ENCODE results near the gene TUBB2B.
"Not testable (repeated sequence)": the region's sequence is repeated elsewhere in the genome, so short reads cannot be mapped to it uniquely, and the experiment has no call there.

TUBB2B gene

DNA sequence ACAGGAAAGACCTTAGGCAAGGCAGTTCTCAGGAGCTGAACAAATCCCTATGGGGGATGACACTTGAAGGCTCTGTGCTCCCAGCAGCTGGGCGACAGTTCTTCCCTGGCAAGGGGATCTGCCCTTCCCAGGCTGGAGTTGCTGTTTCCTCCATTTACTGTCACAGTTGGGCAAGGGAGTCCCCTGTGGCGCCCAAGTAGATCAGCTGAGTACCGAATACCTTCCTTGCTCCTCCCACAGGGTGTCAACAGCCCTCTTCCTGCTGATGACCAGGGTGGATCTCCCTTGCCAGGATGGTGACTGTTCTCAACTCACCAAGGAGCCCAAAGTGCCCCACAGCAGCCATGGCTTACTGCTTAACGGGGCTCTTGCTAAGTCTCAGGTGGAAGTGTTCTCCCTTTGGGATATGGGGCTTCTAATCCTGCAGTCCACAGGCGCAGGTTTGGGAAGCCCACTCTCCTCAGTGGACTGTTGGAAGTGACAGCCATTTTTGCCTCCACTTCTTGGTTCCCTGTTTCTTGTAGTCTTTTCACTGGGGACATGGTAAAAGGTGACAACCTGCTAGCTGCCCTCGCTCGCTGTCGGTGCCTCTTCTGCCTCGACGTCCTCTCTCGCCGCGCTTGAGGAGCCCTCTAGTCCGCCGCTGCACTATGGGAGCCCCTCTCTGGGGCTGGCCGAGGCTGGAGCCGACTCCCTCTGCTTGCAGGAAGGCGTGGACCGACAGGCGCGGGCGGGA, 25.6 kb upstream of the TUBB2B start:
- no peak for TF ChIP-seq POLR2AphosphoS5 (IDR thresholded peaks at IDR 0.05; ENCODE audit: low read depth, low read length)
- TF ChIP-seq TAF1 (IDR thresholded peaks at IDR 0.05; ENCODE audit: borderline replicate concordance, low read depth, low read length) = no peak
- no peak for TF ChIP-seq POLR2A (IDR thresholded peaks at IDR 0.05; ENCODE audit: low read depth, low read length)
- DNase-seq (ENCODE audit: insufficient read length) (no peak), FAIRE-seq (no peak)

DNA sequence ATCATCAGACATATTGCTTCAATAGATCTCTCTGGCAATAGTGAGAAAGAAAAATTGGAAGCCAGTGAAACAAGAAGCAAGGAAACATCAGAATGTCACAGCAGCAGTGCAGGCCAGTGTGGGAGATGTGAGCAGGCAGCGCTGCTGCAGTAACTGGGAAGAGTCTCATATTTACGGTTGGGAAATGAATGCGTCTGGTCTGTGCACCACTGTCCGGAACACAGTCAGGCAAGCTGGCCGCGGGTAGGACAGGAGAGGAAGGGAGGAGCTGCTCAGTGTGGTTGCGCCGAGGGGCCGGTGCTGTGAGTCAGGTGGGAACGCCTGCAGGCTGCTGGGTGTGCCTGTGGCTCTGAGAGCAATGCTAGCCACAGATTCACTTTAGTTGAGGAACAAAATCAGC, 24.9 kb upstream of the TUBB2B start:
- FAIRE-seq = no peak
- TF ChIP-seq POLR2AphosphoS5 (IDR thresholded peaks at IDR 0.05; ENCODE audit: low read depth, low read length) (no peak), POLR2A (IDR thresholded peaks at IDR 0.05; ENCODE audit: low read depth, low read length) (no peak), TAF1 (IDR thresholded peaks at IDR 0.05; ENCODE audit: borderline replicate concordance, low read depth, low read length) (no peak)
- DNase-seq (ENCODE audit: insufficient read length) = no peak

DNA sequence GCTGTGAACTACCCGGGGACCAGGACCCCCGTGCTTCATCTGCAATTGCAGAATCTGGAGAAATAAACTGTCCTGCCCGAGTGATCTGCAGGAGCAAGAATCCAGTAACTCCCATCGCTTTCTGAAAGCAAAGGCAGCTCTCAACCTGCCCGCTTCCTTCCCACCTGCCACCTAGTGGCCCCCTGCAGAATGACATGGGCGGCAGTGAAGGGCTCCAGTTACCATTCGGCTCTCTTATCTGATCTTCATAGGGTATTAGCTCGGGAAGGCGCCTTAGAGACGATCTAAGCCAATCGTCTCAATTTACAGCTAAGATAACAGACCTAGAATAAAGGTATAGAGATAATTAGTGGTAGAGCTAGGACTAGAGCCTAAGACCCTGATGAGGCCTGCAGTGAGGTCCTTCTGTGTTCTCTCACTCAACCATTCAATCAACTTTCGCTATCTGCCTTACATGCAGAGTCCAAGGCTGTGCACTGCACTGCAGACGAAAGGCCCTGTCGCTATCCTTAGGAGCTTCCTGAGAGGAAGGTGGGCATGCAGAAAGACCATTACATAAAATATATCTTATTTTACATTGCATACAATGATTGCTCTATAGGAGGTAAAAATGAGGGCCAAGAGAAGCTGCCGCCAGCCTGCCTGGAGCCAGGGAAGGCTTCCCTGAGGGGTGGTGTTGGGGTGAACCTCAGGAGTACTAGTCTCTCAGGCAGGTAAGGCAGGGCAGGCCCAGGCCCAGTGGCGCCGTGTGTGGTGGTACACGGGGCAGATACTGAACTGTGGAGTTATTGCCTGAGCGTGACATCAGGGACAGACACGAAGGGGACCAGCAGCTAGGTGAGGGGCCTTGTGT, 24.2 kb upstream of the TUBB2B start:
- peak; percentile 86 for FAIRE-seq
- TF ChIP-seq TAF1 (IDR thresholded peaks at IDR 0.05; ENCODE audit: borderline replicate concordance, low read depth, low read length) (no peak), POLR2A (IDR thresholded peaks at IDR 0.05; ENCODE audit: low read depth, low read length) (no peak), POLR2AphosphoS5 (IDR thresholded peaks at IDR 0.05; ENCODE audit: low read depth, low read length) (no peak)
- DNase-seq (ENCODE audit: insufficient read length) = peak; percentile 83

DNA sequence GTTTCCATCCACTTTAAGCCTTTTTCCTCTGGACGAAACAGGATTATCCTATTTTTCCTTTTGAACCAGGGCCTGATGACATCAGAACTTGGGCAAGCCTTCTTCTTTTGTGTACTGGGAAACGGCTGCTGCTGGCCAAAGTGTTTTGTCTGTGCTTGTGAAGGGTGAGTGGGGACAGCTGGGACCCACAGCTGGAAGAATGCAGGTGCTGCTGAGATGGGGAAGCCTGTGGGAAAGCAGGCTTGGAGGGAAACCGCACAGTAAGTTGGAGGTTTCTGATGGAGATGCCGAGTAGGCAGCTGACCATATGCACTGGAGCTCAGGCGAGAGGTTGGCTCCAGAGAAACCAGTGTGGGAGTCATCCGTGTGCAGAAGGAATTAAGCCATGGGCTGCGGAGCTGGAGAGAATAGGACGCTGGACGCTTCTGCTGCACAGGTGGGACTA, 22.8 kb upstream of the TUBB2B start:
- TF ChIP-seq POLR2A (IDR thresholded peaks at IDR 0.05; ENCODE audit: low read depth, low read length) (no peak), POLR2AphosphoS5 (IDR thresholded peaks at IDR 0.05; ENCODE audit: low read depth, low read length) (no peak), TAF1 (IDR thresholded peaks at IDR 0.05; ENCODE audit: borderline replicate concordance, low read depth, low read length) (no peak)
- DNase-seq (ENCODE audit: insufficient read length) (no peak), FAIRE-seq (no peak)

DNA sequence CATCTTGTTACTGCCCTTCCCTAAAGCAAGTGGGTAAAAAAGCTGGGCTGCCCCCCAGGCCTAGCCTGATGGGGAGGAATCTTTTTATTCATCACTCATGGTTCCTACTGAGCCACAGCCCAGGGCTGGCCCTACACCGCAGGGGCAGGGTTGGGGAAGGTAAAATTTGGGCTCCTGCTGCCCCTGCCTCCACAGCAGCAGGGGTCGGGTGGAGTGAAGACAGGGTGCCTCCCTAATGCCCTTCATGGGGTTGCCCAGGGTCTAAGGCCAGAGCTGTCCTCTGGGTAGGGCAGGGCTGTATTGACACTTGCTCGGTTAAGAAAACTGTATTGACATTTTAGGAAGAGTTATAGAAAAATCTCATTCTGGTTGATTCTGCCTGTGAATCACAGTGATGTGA, 22.4 kb upstream of the TUBB2B start:
- TF ChIP-seq TAF1 (IDR thresholded peaks at IDR 0.05; ENCODE audit: borderline replicate concordance, low read depth, low read length) (no peak), POLR2AphosphoS5 (IDR thresholded peaks at IDR 0.05; ENCODE audit: low read depth, low read length) (no peak), POLR2A (IDR thresholded peaks at IDR 0.05; ENCODE audit: low read depth, low read length) (no peak)
- no peak for DNase-seq (ENCODE audit: insufficient read length)
- FAIRE-seq = no peak

DNA sequence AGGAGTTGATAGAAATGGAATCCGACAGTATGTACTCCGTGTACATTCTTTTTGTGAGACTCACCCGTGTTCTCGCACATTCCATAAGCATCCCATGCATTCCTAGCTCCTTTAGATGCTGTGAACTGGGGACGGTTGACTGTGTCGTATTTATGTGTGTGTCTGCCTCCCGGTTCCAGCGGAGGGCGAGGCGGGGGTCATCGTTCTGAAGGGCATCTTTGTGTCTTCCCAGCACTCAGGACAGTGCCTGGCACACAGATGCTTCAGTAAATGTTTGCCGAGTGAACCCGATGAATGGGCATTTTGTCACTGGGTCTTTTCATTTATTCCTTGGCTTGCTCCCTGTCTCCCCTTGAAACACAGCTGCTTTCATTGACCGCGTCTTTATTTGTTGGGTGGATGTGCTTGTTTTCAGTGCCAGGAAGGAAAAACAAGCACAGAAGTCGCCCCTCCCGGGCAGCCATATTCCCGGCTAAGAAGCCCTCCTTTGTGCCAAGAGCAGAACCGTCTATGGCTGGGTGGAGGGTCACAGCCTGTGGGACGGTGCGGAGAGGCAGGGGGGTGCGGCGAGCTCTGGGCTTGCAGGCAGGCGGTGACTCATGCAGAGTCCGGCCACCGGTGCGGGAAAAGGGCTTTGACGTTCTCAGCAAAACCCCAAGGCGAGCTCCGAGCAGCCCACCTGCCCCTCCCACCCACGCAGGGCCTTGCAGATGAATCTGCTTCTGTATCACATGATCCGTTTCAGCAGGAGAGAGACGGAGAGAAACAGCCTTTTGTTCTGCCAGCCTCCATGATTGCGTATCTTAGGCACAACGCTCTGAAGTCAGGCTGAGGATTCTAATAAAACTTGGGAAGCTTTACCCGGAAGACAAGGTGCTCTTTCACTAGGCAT, 20.0 kb upstream of the TUBB2B start:
- no peak for FAIRE-seq
- no peak for TF ChIP-seq TAF1 (IDR thresholded peaks at IDR 0.05; ENCODE audit: borderline replicate concordance, low read depth, low read length)
- TF ChIP-seq POLR2AphosphoS5 (IDR thresholded peaks at IDR 0.05; ENCODE audit: low read depth, low read length) = no peak
- no peak for TF ChIP-seq POLR2A (IDR thresholded peaks at IDR 0.05; ENCODE audit: low read depth, low read length)
- no peak for DNase-seq (ENCODE audit: insufficient read length)

DNA sequence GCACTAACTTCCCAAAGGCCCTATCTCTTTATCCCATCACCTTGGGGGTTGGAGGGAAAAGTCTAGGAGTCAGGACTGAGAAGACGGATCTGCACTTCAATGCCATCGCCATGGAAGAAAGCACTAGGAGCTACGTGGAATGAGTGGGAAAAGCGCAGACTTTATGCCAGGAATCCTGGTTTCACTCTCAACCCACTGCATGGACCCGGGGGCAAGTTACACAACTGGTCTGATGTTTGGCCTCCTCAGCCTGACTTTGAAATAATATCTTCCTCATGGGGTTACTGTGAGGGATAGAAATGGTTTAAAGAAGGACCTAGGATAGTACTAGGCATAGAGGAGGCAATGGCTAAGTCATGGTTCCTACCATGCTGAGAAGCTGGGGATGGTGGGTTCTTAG, 17.8 kb upstream of the TUBB2B start:
- DNase-seq (ENCODE audit: insufficient read length) (no peak), FAIRE-seq (no peak)
- TF ChIP-seq POLR2AphosphoS5 (IDR thresholded peaks at IDR 0.05; ENCODE audit: low read depth, low read length) (no peak), POLR2A (IDR thresholded peaks at IDR 0.05; ENCODE audit: low read depth, low read length) (no peak), TAF1 (IDR thresholded peaks at IDR 0.05; ENCODE audit: borderline replicate concordance, low read depth, low read length) (no peak)

DNA sequence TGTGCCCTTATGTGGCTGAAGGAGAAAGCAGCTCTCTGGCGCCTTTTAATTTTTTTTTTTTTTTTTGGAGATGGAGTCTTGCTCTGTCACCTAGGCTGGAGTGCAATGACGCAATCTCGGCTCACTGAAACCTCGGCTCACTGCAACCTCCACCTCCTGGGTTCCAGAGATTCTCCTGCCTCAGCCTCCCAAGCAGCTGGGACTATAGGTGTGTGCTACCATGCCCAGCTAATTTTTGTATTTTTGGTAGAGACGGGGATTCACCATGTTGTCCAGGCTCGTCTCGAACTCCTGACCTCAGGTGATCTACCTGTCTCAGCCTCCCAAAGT, 17.3 kb upstream of the TUBB2B start:
- not testable (repeated sequence) for FAIRE-seq; DNase-seq (ENCODE audit: insufficient read length)

DNA sequence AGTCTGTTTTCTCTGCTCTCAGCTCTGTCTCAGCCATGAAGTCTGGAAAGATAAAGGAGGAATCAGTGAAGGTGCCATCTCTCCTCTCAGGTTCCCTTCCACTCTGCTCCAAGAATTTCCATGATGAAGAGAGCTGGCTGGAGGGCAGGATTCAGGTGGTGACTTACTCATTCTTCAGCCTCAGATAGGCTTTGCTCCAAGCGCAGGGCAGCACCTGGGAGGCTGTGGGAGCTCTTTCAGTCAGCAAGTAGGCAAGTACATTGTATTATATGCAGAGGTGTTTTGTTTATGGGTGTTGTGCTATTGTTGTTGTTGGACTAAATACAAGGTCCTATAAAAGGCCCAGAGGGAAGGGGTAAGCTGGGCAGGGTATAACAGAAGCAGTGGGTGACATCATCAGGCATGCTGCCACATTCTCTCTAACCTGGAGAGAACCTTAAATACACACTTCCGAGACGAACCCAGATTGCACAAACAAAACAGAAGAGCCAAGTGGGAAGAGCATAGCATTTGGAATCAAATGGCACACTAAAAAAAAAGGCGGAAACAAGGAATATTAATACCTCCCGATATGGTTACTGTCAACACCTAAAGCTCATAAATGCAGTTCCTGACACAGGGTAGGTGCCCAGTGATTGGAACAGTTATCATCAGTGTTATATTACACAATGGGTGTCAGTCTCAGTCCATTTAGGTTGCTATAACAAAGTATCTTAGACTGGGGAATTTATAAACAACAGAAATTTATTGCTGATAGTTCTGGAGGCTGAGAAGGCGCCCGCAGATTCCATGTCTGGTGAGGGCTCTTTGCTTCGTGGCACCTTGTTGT, 16.8 kb upstream of the TUBB2B start:
- DNase-seq (ENCODE audit: insufficient read length) = no peak
- no peak for FAIRE-seq
- TF ChIP-seq POLR2A (IDR thresholded peaks at IDR 0.05; ENCODE audit: low read depth, low read length) = no peak
- no peak for TF ChIP-seq TAF1 (IDR thresholded peaks at IDR 0.05; ENCODE audit: borderline replicate concordance, low read depth, low read length)
- no peak for TF ChIP-seq POLR2AphosphoS5 (IDR thresholded peaks at IDR 0.05; ENCODE audit: low read depth, low read length)

DNA sequence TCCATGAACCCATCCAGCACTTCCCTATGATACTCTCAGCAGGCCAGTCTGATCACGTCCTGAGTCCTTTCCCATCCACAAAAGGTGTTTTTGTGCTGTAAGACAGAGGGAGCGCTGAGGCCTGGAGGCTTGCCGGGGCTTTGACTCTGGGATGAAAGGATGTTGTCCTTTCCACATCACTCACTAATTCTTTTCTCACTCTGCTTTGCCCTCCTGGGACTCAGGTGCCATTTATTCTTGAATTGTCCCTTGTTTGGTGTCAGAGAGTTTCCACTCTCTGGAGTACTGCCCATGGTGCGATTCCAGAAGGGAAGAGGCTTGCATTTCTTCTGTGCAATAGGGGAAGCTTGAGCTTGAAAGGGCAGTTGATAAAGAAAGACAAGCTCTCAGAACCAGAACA, 15.3 kb upstream of the TUBB2B start:
- FAIRE-seq = no peak
- no peak for DNase-seq (ENCODE audit: insufficient read length)
- TF ChIP-seq POLR2AphosphoS5 (IDR thresholded peaks at IDR 0.05; ENCODE audit: low read depth, low read length) (no peak), POLR2A (IDR thresholded peaks at IDR 0.05; ENCODE audit: low read depth, low read length) (no peak), TAF1 (IDR thresholded peaks at IDR 0.05; ENCODE audit: borderline replicate concordance, low read depth, low read length) (no peak)

DNA sequence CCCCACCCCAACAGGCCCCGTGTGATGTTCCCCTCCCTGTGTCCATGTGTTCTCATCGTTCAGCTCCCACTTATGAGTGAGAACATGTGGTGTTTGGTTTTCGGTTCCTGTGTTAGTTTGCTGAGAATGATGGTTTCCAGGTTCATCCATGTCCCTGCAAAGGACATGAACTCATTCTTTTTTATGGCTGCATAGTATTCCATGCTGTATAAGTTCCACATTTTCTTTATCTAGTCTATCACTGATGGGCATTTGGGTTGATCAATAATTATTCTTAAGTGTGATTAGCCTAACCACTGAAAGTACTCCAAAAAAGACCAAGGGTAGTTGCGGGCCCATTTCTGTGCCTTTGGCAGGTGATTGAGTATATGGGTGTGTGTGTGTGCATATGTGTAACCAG, 14.3 kb upstream of the TUBB2B start:
- DNase-seq (ENCODE audit: insufficient read length); FAIRE-seq: not testable (repeated sequence)

Data from GM12892 (cell line).